Naive thymus-derived CD4-positive, alpha-beta T cell (primary cell): ENCODE data around the gene GATB. TPM values are rescaled to one million over a fixed set of nuclear protein-coding genes. Genes with fewer than 3 reads are reported as not detected.

ENCODE experiments used
- ATAC-seq: fragments of 150-1000 bp; cut with Tn5 transposase; 2 replicates; pipeline ENCODE4 v1.10.0; 2021; ENCODE audit warnings: mild to moderate bottlenecking, moderate library complexity
- CTCF ChIA-PET: fragments of 350-600 bp; sonication (Branson Sonifier 250); formaldehyde crosslinking; loops from one replicate; lab custom pipeline; 2021; ENCODE audit warnings: antibody characterized with exemption; lab: Charles Lee
- POLR2A ChIA-PET: fragments of 350-600 bp; sonication (Branson Sonifier 250); formaldehyde crosslinking; loops from one replicate; lab custom pipeline; 2021; ENCODE audit warnings: antibody characterized with exemption, inconsistent platforms; lab: Charles Lee
- DNase-seq, 9 donors: peaks; one replicate each; pipeline versions ENCODE4 v3.0.0 to v3.0.0-alpha.2; 2020 to 2022; ENCODE audit warnings: mixed read lengths in 1 of 9
- H3K27ac ChIP-seq: one replicate; pipeline ENCODE4 v1.7.0; 2013; ENCODE audit warnings: mild to moderate bottlenecking, low read depth, low read length, moderate library complexity
- H3K27me3 ChIP-seq, 2 donors: one replicate each; pipeline ENCODE4 v1.7.0; 2013; ENCODE audit warnings: low read length in 2 of 2, mild to moderate bottlenecking in 2 of 2, moderate library complexity in 2 of 2; ENCODE audit not compliant: control insufficient read depth in 2 of 2, insufficient read depth in 2 of 2
- H3K36me3 ChIP-seq, 3 experiments: 1 replicate in 2 of 3; 2 replicates in 1 of 3; pipeline ENCODE4 v1.7.0; 2013; ENCODE audit warnings: low read length in 3 of 3, mild to moderate bottlenecking in 3 of 3, moderate library complexity in 1 of 3; ENCODE audit not compliant: insufficient read depth in 3 of 3, control insufficient read depth in 2 of 3
- H3K4me1 ChIP-seq, 2 donors: one replicate each; pipeline ENCODE4 v1.7.0; 2013; ENCODE audit warnings: low read length in 2 of 2, mild to moderate bottlenecking in 2 of 2, moderate library complexity in 1 of 2; ENCODE audit not compliant: control insufficient read depth in 2 of 2, insufficient read depth in 2 of 2
- H3K4me3 ChIP-seq: 2 replicates; pipeline ENCODE4 v1.7.0; 2013; ENCODE audit warnings: mild to moderate bottlenecking, low read length
- H3K9me3 ChIP-seq, 3 experiments: 1 replicate in 2 of 3; 2 replicates in 1 of 3; pipeline ENCODE4 v1.7.0; 2013; ENCODE audit warnings: low read length in 3 of 3; ENCODE audit not compliant: control insufficient read depth in 2 of 3
- H3K27ac Mint-ChIP-seq, 9 donors: one replicate each; pipeline ENCODE4 v1.8.0; 2020 to 2022; ENCODE audit warnings: mixed read lengths in 9 of 9, mild to moderate bottlenecking in 8 of 9, moderate library complexity in 5 of 9, inconsistent platforms in 2 of 9
- H3K27me3 Mint-ChIP-seq, 5 donors: one replicate each; pipeline ENCODE4 v1.8.0; 2021 to 2022; ENCODE audit warnings: mixed read lengths in 5 of 5, mild to moderate bottlenecking in 1 of 5
- H3K36me3 Mint-ChIP-seq, 5 donors: one replicate each; pipeline ENCODE4 v1.8.0; 2020 to 2022; ENCODE audit warnings: mixed read lengths in 5 of 5, mild to moderate bottlenecking in 3 of 5, inconsistent platforms in 1 of 5
- H3K4me1 Mint-ChIP-seq, 7 donors: one replicate each; pipeline ENCODE4 v1.8.0; 2020 to 2022; ENCODE audit warnings: mixed read lengths in 7 of 7, mild to moderate bottlenecking in 3 of 7, inconsistent platforms in 1 of 7
- H3K4me3 Mint-ChIP-seq, 10 donors: one replicate each; pipeline ENCODE4 v1.8.0; 2020 to 2022; ENCODE audit warnings: mild to moderate bottlenecking in 10 of 10, mixed read lengths in 10 of 10, moderate library complexity in 6 of 10, inconsistent platforms in 2 of 10
- H3K9me3 Mint-ChIP-seq, 11 donors: one replicate each; pipeline ENCODE4 v1.8.0; 2020 to 2022; ENCODE audit warnings: mixed read lengths in 11 of 11, mild to moderate bottlenecking in 4 of 11, inconsistent platforms in 1 of 11, moderate library complexity in 1 of 11
- intact Hi-C, 2 donors: fragments of 100-400 bp; cut with micrococcal nuclease; formaldehyde crosslinking; loops; one replicate each; pipeline ENCODE4 v1.15.1; 2023
- polyA plus RNA-seq, 2 donors: library from polyadenylated mRNA; unstranded; fragments of 300-500 nt; fragmentation: Illumina TruSeq; gene quantifications; one replicate each; pipeline ENCODE4 v1.2.3, GENCODE V29; 2021
- total RNA-seq, 6 experiments: library from RNA in 5 of 6; stranded (reverse) in 5 of 6; gene quantifications; 1 replicate in 5 of 6; 2 replicates in 1 of 6; pipeline ENCODE4 v1.2.3 and lab custom pipeline; 2021 to 2026

GATB gene
- total and polyA plus RNA-seq, 7 experiments from 2014 or later: 10.5 to 17.8 (median 14.2) TPM

- H3K4me3 Mint-ChIP-seq: no peak overlapping the region
- H3K36me3 ChIP-seq: peaks cover 0 to 9% (median 0%) of the 10 kb centered on the region in 3 experiments
- H3K27ac Mint-ChIP-seq: no peak overlapping the region
- H3K4me1 Mint-ChIP-seq: peaks cover 0 to 4% (median 0%) of the 10 kb centered on the region in 7 donors
- H3K27me3 Mint-ChIP-seq: no peaks in the 10 kb centered on the region
- H3K36me3 Mint-ChIP-seq: peaks cover 0 to 54% (median 15%) of the 10 kb centered on the region in 5 donors
- POLR2A ChIA-PET: no interaction called here
- no peaks in the 10 kb centered on the region for H3K9me3 Mint-ChIP-seq
- intact Hi-C loops: no loop called here
- no peak for DNase-seq
- H3K4me1 ChIP-seq: no peaks in the 10 kb centered on the region
- ATAC-seq: no peak
- CTCF ChIA-PET: no interaction called here
- H3K27ac ChIP-seq: no peak overlapping the region
- H3K27me3 ChIP-seq: no peaks in the 10 kb centered on the region
- no peaks in the 10 kb centered on the region for H3K9me3 ChIP-seq
- H3K4me3 ChIP-seq: no peak overlapping the region
Observed at GRCh38 chr4:151721466-151721865, 39.3 kb downstream of the GATB start.

GRCh38 chr4:151719956-151720334 lies 40.9 kb downstream of the GATB start:
- H3K4me1 Mint-ChIP-seq: peaks cover 0 to 4% (median 0%) of the 10 kb centered on the region in 7 donors
- DNase-seq: no peak
- Histone ChIP-seq H3K4me3 (no peak overlapping the region), H3K4me1 (no peaks in the 10 kb centered on the region), H3K36me3 (peaks cover 0 to 21% (median 0%) of the 10 kb centered on the region in 3 experiments), H3K27me3 (no peaks in the 10 kb centered on the region), H3K9me3 (no peaks in the 10 kb centered on the region), H3K27ac (no peak overlapping the region)
- no peaks in the 10 kb centered on the region for H3K9me3 Mint-ChIP-seq
- intact Hi-C loops: no loop called here
- peaks cover 2 to 69% (median 18%) of the 10 kb centered on the region in 5 donors for H3K36me3 Mint-ChIP-seq
- ATAC-seq: no peak
- no peak overlapping the region for H3K4me3 Mint-ChIP-seq
- ChIA-PET POLR2A (no interaction called here), CTCF (no interaction called here)
- no peak overlapping the region for H3K27ac Mint-ChIP-seq
- no peaks in the 10 kb centered on the region for H3K27me3 Mint-ChIP-seq

- no peaks in the 10 kb centered on the region for H3K27me3 ChIP-seq
- no peak overlapping the region for H3K27ac ChIP-seq
- H3K36me3 Mint-ChIP-seq: peaks cover 2 to 65% (median 18%) of the 10 kb centered on the region in 5 donors
- H3K9me3 Mint-ChIP-seq: no peaks in the 10 kb centered on the region
- no peaks in the 10 kb centered on the region for H3K4me1 ChIP-seq
- no peak overlapping the region for H3K4me3 ChIP-seq
- no peaks in the 10 kb centered on the region for H3K27me3 Mint-ChIP-seq
- H3K27ac Mint-ChIP-seq: no peak overlapping the region
- CTCF ChIA-PET: no interaction called here
- no peak overlapping the region for H3K4me3 Mint-ChIP-seq
- POLR2A ChIA-PET: no interaction called here
- ATAC-seq (no peak), DNase-seq (no peak)
- intact Hi-C loops: no loop called here
- H3K36me3 ChIP-seq: peaks cover 0 to 28% (median 0%) of the 10 kb centered on the region in 3 experiments
- H3K9me3 ChIP-seq: no peaks in the 10 kb centered on the region
- H3K4me1 Mint-ChIP-seq: peaks cover 0 to under 1% (median 0%) of the 10 kb centered on the region in 7 donors
Observed at GRCh38 chr4:151718984-151719955, 41.5 kb downstream of the GATB start.

- Mint-ChIP-seq H3K9me3 (no peaks in the 10 kb centered on the region), H3K27me3 (no peaks in the 10 kb centered on the region), H3K27ac (no peak overlapping the region), H3K4me3 (no peak overlapping the region), H3K4me1 (no peaks in the 10 kb centered on the region), H3K36me3 (peaks cover 2 to 66% (median 18%) of the 10 kb centered on the region in 5 donors)
- Histone ChIP-seq H3K4me3 (no peak overlapping the region), H3K36me3 (peaks cover 0 to 28% (median 0%) of the 10 kb centered on the region in 3 experiments), H3K27ac (no peak overlapping the region), H3K27me3 (no peaks in the 10 kb centered on the region), H3K4me1 (no peaks in the 10 kb centered on the region), H3K9me3 (no peaks in the 10 kb centered on the region)
- intact Hi-C loops: no loop called here
- POLR2A ChIA-PET: no interaction called here
- DNase-seq (no peak), ATAC-seq (no peak)
- CTCF ChIA-PET: no interaction called here
Observed at GRCh38 chr4:151717909-151718628, 42.7 kb downstream of the GATB start.

- H3K4me3 ChIP-seq: no peak overlapping the region
- H3K4me1 ChIP-seq: no peaks in the 10 kb centered on the region
- no peaks in the 10 kb centered on the region for H3K9me3 Mint-ChIP-seq
- DNase-seq (no peak), ATAC-seq (no peak)
- no peaks in the 10 kb centered on the region for H3K27me3 ChIP-seq
- H3K27me3 Mint-ChIP-seq: no peaks in the 10 kb centered on the region
- H3K36me3 Mint-ChIP-seq: peaks cover 2 to 59% (median 15%) of the 10 kb centered on the region in 5 donors
- no peak overlapping the region for H3K4me3 Mint-ChIP-seq
- ChIA-PET CTCF (no interaction called here), POLR2A (no interaction called here)
- intact Hi-C loops: no loop called here
- no peaks in the 10 kb centered on the region for H3K9me3 ChIP-seq
- H3K27ac Mint-ChIP-seq: no peak overlapping the region
- no peak overlapping the region for H3K27ac ChIP-seq
- no peaks in the 10 kb centered on the region for H3K4me1 Mint-ChIP-seq
- peaks cover 0 to 28% (median 0%) of the 10 kb centered on the region in 3 experiments for H3K36me3 ChIP-seq
Observed at GRCh38 chr4:151717314-151717713, 43.5 kb downstream of the GATB start.

GRCh38 chr4:151716324-151716723 lies 44.5 kb downstream of the GATB start:
- Histone ChIP-seq H3K27ac (no peak overlapping the region), H3K36me3 (peaks cover 0 to 32% (median 0%) of the 10 kb centered on the region in 3 experiments), H3K4me3 (no peak overlapping the region), H3K9me3 (no peaks in the 10 kb centered on the region), H3K27me3 (no peaks in the 10 kb centered on the region), H3K4me1 (no peaks in the 10 kb centered on the region)
- POLR2A ChIA-PET: no interaction called here
- Mint-ChIP-seq H3K27me3 (no peaks in the 10 kb centered on the region), H3K4me3 (no peak overlapping the region), H3K36me3 (peaks cover 2 to 55% (median 9%) of the 10 kb centered on the region in 5 donors), H3K4me1 (no peaks in the 10 kb centered on the region), H3K9me3 (no peaks in the 10 kb centered on the region), H3K27ac (no peak overlapping the region)
- CTCF ChIA-PET: interaction anchor here (0.7 kb wide), 1 partner anchor 90 kb away, joined by 8 read pairs; no protein-coding TSS in a partner anchor
- no peak for DNase-seq
- no peak for ATAC-seq
- intact Hi-C loops: no loop called here
